ENCODE data around the gene C2CD2. TPM values are rescaled to one million over a fixed set of nuclear protein-coding genes. Genes with fewer than 3 reads are reported as not detected.

C2CD2 gene
- polyA plus RNA-seq, 1 donor (not counting 4 experiments of a cell fraction or from before 2014, with no cell fraction given), result 39.9 TPM

- Histone ChIP-seq H4K20me1 (ENCODE audit: control insufficient read depth, extremely low read depth, insufficient read depth, low read length) (no peaks in the 10 kb centered on the region), H3K27ac (ENCODE audit: control insufficient read depth, insufficient read depth, low read length) (no peak overlapping the region), H3K79me2 (ENCODE audit: control insufficient read depth, insufficient read depth, low read length) (no peaks in the 10 kb centered on the region), H2AFZ (ENCODE audit: control insufficient read depth, low read length) (no peak overlapping the region), H3K4me1 (ENCODE audit: control insufficient read depth, extremely low read depth, insufficient read depth, low read length) (no peaks in the 10 kb centered on the region), H3K27me3 (ENCODE audit: control insufficient read depth, extremely low read depth, insufficient read depth, low read length) (no peaks in the 10 kb centered on the region), H3K4me2 (ENCODE audit: control insufficient read depth, extremely low read depth, insufficient read depth, low read depth, low read length) (no peak overlapping the region), H3K9me1 (ENCODE audit: control insufficient read depth, extremely low read depth, insufficient read depth, low read length) (no peaks in the 10 kb centered on the region), H3K9me3 (ENCODE audit: control insufficient read depth, low read depth, low read length) (no peaks in the 10 kb centered on the region), H3K9ac (ENCODE audit: control insufficient read depth, extremely low read depth, insufficient read depth, low read length) (no peak overlapping the region), H3K4me3 (ENCODE audit: control insufficient read depth in 2 of 3, extremely low read depth in 1 of 3, insufficient read depth in 2 of 3, low read depth in 1 of 3, low read length in 3 of 3) (no peak overlapping the region), H3K36me3 (ENCODE audit: control insufficient read depth in 2 of 2, extremely low read depth in 1 of 2, insufficient read depth in 2 of 2, low read length in 2 of 2) (peaks cover 10 to 14% of the 10 kb centered on the region in 2 experiments)
- DNase-seq (ENCODE audit: low read depth, low spot score) (no peak), FAIRE-seq (no peak)
- dilution Hi-C loops (cut with MboI; ENCODE audit: extremely low pct_ligation_motif_present, low sequenced_read_pairs), result no loop called here
- TF ChIP-seq CTCF (optimal IDR thresholded peaks at IDR 0.05 in 1 of 3, IDR thresholded peaks at IDR 0.05 in 1 of 3, conservative IDR thresholded peaks at IDR 0.05 in 1 of 3; ENCODE audit: extremely low read depth in 1 of 3, insufficient read depth in 2 of 3, low read length in 3 of 3) (no peak), EZH2 (IDR thresholded peaks at IDR 0.05; ENCODE audit: low read length) (no peak)
These were observed 104.7 kb downstream of the C2CD2 start for GRCh38 chr21:41848958-41849580.

DNA sequence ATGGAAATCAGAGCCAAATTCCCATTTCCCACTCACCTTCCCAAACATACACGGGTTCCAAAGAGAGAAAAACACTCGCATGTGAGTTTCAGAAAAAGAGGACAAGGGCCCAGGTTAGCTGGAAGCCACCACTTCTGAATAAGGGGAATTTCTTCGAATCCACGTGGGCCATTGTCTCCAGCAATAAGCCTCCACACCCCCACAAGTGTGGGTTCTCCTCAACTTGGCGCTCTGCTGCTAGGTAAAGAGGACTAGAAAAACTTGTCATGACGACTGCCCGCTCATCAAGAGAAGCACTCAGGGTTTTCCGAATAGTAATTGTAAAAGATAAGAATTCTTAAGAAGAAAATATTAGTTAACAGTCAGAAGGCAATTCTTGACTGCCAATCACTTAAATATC, 105.3 kb downstream of the C2CD2 start:
- no peaks in the 10 kb centered on the region for H3K27me3 ChIP-seq (ENCODE audit: control insufficient read depth, extremely low read depth, insufficient read depth, low read length)
- dilution Hi-C loops (cut with MboI; ENCODE audit: extremely low pct_ligation_motif_present, low sequenced_read_pairs), result no loop called here
- no peak overlapping the region for H3K4me2 ChIP-seq (ENCODE audit: control insufficient read depth, extremely low read depth, insufficient read depth, low read depth, low read length)
- no peaks in the 10 kb centered on the region for H3K4me1 ChIP-seq (ENCODE audit: control insufficient read depth, extremely low read depth, insufficient read depth, low read length)
- no peak overlapping the region for H3K27ac ChIP-seq (ENCODE audit: control insufficient read depth, insufficient read depth, low read length)
- H4K20me1 ChIP-seq (ENCODE audit: control insufficient read depth, extremely low read depth, insufficient read depth, low read length), result no peaks in the 10 kb centered on the region
- FAIRE-seq (no peak), DNase-seq (ENCODE audit: low read depth, low spot score) (no peak)
- H3K79me2 ChIP-seq (ENCODE audit: control insufficient read depth, insufficient read depth, low read length), result no peaks in the 10 kb centered on the region
- no peaks in the 10 kb centered on the region for H3K9me3 ChIP-seq (ENCODE audit: control insufficient read depth, low read depth, low read length)
- no peak overlapping the region for H3K9ac ChIP-seq (ENCODE audit: control insufficient read depth, extremely low read depth, insufficient read depth, low read length)
- no peak overlapping the region for H3K4me3 ChIP-seq (ENCODE audit: control insufficient read depth in 2 of 3, extremely low read depth in 1 of 3, insufficient read depth in 2 of 3, low read depth in 1 of 3, low read length in 3 of 3)
- no peaks in the 10 kb centered on the region for H3K9me1 ChIP-seq (ENCODE audit: control insufficient read depth, extremely low read depth, insufficient read depth, low read length)
- H2AFZ ChIP-seq (ENCODE audit: control insufficient read depth, low read length), result no peak overlapping the region
- TF ChIP-seq CTCF (optimal IDR thresholded peaks at IDR 0.05 in 1 of 3, IDR thresholded peaks at IDR 0.05 in 1 of 3, conservative IDR thresholded peaks at IDR 0.05 in 1 of 3; ENCODE audit: extremely low read depth in 1 of 3, insufficient read depth in 2 of 3, low read length in 3 of 3), result no peak
- TF ChIP-seq EZH2 (IDR thresholded peaks at IDR 0.05; ENCODE audit: low read length), result no peak
- peaks cover 7 to 12% of the 10 kb centered on the region in 2 experiments for H3K36me3 ChIP-seq (ENCODE audit: control insufficient read depth in 2 of 2, extremely low read depth in 1 of 2, insufficient read depth in 2 of 2, low read length in 2 of 2)
